Ishikawa (cell line): ENCODE data around the gene CERS6.

Experiments used
- CEBPB ChIP-seq: IDR thresholded peaks from 2 replicates; pipeline ENCODE4 v1.6.1; 2012
- CREB1 ChIP-seq: IDR thresholded peaks from 2 replicates; pipeline ENCODE4 v1.6.1; 2012; ENCODE audit warnings: low read depth
- EP300 ChIP-seq: IDR thresholded peaks from 2 replicates; pipeline ENCODE4 v1.6.1; 2012; ENCODE audit warnings: borderline replicate concordance
- FOXM1 ChIP-seq: IDR thresholded peaks from 2 replicates; pipeline ENCODE4 v1.6.1; 2012; ENCODE audit warnings: low read depth, borderline replicate concordance
- NFIC ChIP-seq: IDR thresholded peaks from 2 replicates; pipeline ENCODE4 v1.6.1; 2012
- RAD21 ChIP-seq: IDR thresholded peaks from 2 replicates; pipeline ENCODE4 v1.6.1; 2012; ENCODE audit warnings: low read depth
- TAF1 ChIP-seq: IDR thresholded peaks from 2 replicates; pipeline ENCODE4 v1.6.1; 2012; ENCODE audit warnings: low read depth, mild to moderate bottlenecking
- TCF12 ChIP-seq: IDR thresholded peaks from 2 replicates; pipeline ENCODE4 v1.6.1; 2012; ENCODE audit warnings: low read depth
- TEAD4 ChIP-seq: IDR thresholded peaks from 2 replicates; pipeline ENCODE4 v1.6.1; 2012
- YY1 ChIP-seq: IDR thresholded peaks from 2 replicates; pipeline ENCODE4 v1.6.1; 2012; ENCODE audit warnings: low read depth
- ZBTB7A ChIP-seq: IDR thresholded peaks from 2 replicates; pipeline ENCODE4 v1.6.1; 2012; ENCODE audit warnings: low read depth
- TF ChIP-seq, protein P1 (sequence below): IDR thresholded peaks from 2 replicates; pipeline ENCODE4 v1.6.1; 2012
- TF ChIP-seq, protein P2 (sequence below): IDR thresholded peaks from 2 replicates; pipeline ENCODE4 v1.6.1; 2012
- TF ChIP-seq, protein P3 (sequence below): IDR thresholded peaks from 2 replicates; pipeline ENCODE4 v1.6.1; 2012; ENCODE audit warnings: low read depth, mild to moderate bottlenecking

DNA sequence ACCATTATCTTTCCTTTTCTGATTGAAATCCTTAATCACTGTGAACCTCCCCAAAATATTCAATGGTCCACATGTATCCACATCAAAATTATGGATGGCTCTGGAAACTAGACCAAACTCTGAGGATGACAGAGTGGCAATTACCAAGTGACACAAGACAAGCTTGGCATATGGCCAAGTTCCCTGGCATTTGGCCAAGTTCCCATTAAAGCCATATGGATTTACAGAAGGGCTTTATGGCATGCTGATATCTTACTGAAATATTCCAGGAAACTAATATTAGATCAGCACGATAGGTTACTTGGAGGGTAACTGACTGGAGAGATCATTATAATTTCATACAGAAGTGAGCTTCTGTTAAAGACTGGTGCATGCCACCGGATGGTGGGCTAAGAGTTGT is 21.9 kb upstream of the CERS6 start:
- TF ChIP-seq FOXM1 (no peak), TAF1 (no peak), NFIC (peak; percentile 88), YY1 (no peak), RAD21 (no peak), TEAD4 (no peak), ZBTB7A (no peak), EP300 (no peak), TCF12 (no peak), CREB1 (no peak), CEBPB (no peak)
- TF ChIP-seq, protein P1, sequence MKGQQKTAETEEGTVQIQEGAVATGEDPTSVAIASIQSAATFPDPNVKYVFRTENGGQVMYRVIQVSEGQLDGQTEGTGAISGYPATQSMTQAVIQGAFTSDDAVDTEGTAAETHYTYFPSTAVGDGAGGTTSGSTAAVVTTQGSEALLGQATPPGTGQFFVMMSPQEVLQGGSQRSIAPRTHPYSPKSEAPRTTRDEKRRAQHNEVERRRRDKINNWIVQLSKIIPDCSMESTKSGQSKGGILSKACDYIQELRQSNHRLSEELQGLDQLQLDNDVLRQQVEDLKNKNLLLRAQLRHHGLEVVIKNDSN, result no peak
- TF ChIP-seq, protein P2, sequence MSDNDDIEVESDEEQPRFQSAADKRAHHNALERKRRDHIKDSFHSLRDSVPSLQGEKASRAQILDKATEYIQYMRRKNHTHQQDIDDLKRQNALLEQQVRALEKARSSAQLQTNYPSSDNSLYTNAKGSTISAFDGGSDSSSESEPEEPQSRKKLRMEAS, result no peak
- TF ChIP-seq, protein P3, sequence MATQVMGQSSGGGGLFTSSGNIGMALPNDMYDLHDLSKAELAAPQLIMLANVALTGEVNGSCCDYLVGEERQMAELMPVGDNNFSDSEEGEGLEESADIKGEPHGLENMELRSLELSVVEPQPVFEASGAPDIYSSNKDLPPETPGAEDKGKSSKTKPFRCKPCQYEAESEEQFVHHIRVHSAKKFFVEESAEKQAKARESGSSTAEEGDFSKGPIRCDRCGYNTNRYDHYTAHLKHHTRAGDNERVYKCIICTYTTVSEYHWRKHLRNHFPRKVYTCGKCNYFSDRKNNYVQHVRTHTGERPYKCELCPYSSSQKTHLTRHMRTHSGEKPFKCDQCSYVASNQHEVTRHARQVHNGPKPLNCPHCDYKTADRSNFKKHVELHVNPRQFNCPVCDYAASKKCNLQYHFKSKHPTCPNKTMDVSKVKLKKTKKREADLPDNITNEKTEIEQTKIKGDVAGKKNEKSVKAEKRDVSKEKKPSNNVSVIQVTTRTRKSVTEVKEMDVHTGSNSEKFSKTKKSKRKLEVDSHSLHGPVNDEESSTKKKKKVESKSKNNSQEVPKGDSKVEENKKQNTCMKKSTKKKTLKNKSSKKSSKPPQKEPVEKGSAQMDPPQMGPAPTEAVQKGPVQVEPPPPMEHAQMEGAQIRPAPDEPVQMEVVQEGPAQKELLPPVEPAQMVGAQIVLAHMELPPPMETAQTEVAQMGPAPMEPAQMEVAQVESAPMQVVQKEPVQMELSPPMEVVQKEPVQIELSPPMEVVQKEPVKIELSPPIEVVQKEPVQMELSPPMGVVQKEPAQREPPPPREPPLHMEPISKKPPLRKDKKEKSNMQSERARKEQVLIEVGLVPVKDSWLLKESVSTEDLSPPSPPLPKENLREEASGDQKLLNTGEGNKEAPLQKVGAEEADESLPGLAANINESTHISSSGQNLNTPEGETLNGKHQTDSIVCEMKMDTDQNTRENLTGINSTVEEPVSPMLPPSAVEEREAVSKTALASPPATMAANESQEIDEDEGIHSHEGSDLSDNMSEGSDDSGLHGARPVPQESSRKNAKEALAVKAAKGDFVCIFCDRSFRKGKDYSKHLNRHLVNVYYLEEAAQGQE, result no peak
